HepG2 (cell line): ENCODE results near the gene SMAD7. TPM values are rescaled to one million over a fixed set of nuclear protein-coding genes. Genes with fewer than 3 reads are reported as not detected.

Experiments
- ATF7 ChIP-seq, 2 experiments: fragments of 450-650 bp in 1 of 2; sonication (generic) in 1 of 2; formaldehyde crosslinking in 1 of 2; IDR thresholded peaks; 2 replicates each; pipeline versions ENCODE4 v1.4.0 to v1.6.1; 2016 to 2020; ENCODE audit warnings: antibody characterized with exemption in 1 of 2, mild to moderate bottlenecking in 1 of 2, missing genetic modification reagents in 1 of 2
- CBX2 ChIP-seq, 2 experiments: fragments of 200-600 bp in 1 of 2; sonication (generic); formaldehyde crosslinking in 1 of 2; IDR thresholded peaks; 2 replicates each; pipeline versions ENCODE4 v1.7.0 to v1.8.1; 2018 to 2022; ENCODE audit warnings: low read depth in 2 of 2, low read length in 1 of 2, mild to moderate bottlenecking in 1 of 2, missing genetic modification reagents in 1 of 2
- MTA3 ChIP-seq: sonication (generic); formaldehyde crosslinking; IDR thresholded peaks from 2 replicates; pipeline ENCODE4 v1.4.0; 2020; ENCODE audit warnings: missing genetic modification reagents
- SIN3B ChIP-seq: fragments of 150-350 bp; IDR thresholded peaks from 2 replicates; pipeline ENCODE4 v1.6.1; 2014; ENCODE audit warnings: low read length
- SP2 ChIP-seq: sonication (generic); formaldehyde crosslinking; IDR thresholded peaks from 2 replicates; pipeline ENCODE4 v1.5.1; 2020; ENCODE audit warnings: mild to moderate bottlenecking, missing genetic modification reagents
- SRF ChIP-seq: IDR thresholded peaks from 2 replicates; pipeline ENCODE4 v1.6.1; 2011; ENCODE audit warnings: mild to moderate bottlenecking, low read depth, low read length, moderate library complexity
- ZNF264 ChIP-seq: sonication (generic); formaldehyde crosslinking; IDR thresholded peaks from 2 replicates; pipeline ENCODE4 v1.4.0; 2020; ENCODE audit warnings: missing genetic modification reagents
- ZNF510 ChIP-seq: sonication (generic); formaldehyde crosslinking; IDR thresholded peaks from 2 replicates; pipeline ENCODE4 v1.4.0; 2020; ENCODE audit warnings: low read depth, mild to moderate bottlenecking, missing genetic modification reagents
- polyA plus RNA-seq, 8 experiments: library from polyadenylated mRNA; depleted of rRNA in 3 of 8; stranded (reverse) in 7 of 8; unstranded in 1 of 8; fragments of >200 nt; fragmentation: Illumina TruSeq in 4 of 8; extraction: Trizol in 4 of 8; gene quantifications; 2 replicates each; pipeline versions ENCODE4 v1.2.1 to v1.2.3, GENCODE V29; 2011 to 2016; ENCODE audit warnings: low read depth in 4 of 8, missing spikeins in 1 of 8, mixed read lengths in 1 of 8; ENCODE audit not compliant: insufficient read depth in 1 of 8
- total RNA-seq, 5 experiments: library from RNA; depleted of rRNA; stranded (reverse); fragments of >200 nt; fragmentation: Illumina TruSeq; extraction: Trizol; gene quantifications; 2 replicates each; pipeline ENCODE4 v1.2.3, GENCODE V29; 2016; ENCODE audit warnings: low read depth in 1 of 5
- TF ChIP-seq, protein P1 (sequence below): IDR thresholded peaks from 2 replicates; pipeline ENCODE4 v1.6.1; 2016; ENCODE audit warnings: missing compliant biosample characterization, missing genetic modification reagents, borderline replicate concordance
- TF ChIP-seq, protein P2 (sequence below): sonication (generic); formaldehyde crosslinking; IDR thresholded peaks from 2 replicates; pipeline ENCODE4 v1.4.0; 2020; ENCODE audit warnings: missing genetic modification reagents, borderline replicate concordance
- TF ChIP-seq, protein P3 (sequence below), 2 experiments: IDR thresholded peaks; 2 replicates each; pipeline ENCODE4 v1.6.1; 2011 to 2012; ENCODE audit warnings: low read length in 2 of 2, borderline replicate concordance in 1 of 2, low read depth in 1 of 2, mild to moderate bottlenecking in 1 of 2, moderate library complexity in 1 of 2
- TF ChIP-seq, protein P4 (sequence below): sonication (generic); formaldehyde crosslinking; IDR thresholded peaks from 2 replicates; pipeline ENCODE4 v1.5.1; 2020; ENCODE audit warnings: missing genetic modification reagents, mild to moderate bottlenecking, borderline replicate concordance
- TF ChIP-seq, protein P5 (sequence below): sonication (generic); formaldehyde crosslinking; IDR thresholded peaks from 2 replicates; pipeline ENCODE4 v1.4.0; 2020; ENCODE audit warnings: mild to moderate bottlenecking, missing genetic modification reagents
- TF ChIP-seq, protein P6 (sequence below): sonication (generic); formaldehyde crosslinking; IDR thresholded peaks from 2 replicates; pipeline ENCODE4 v1.5.1; 2020; ENCODE audit warnings: missing genetic modification reagents, mild to moderate bottlenecking, borderline replicate concordance

SMAD7 gene
- total and polyA plus RNA-seq, 2 of the 13 experiments (the other 11 are each of a cell fraction or from before 2014, with no cell fraction given): 17.4 to 24.7 TPM

DNA sequence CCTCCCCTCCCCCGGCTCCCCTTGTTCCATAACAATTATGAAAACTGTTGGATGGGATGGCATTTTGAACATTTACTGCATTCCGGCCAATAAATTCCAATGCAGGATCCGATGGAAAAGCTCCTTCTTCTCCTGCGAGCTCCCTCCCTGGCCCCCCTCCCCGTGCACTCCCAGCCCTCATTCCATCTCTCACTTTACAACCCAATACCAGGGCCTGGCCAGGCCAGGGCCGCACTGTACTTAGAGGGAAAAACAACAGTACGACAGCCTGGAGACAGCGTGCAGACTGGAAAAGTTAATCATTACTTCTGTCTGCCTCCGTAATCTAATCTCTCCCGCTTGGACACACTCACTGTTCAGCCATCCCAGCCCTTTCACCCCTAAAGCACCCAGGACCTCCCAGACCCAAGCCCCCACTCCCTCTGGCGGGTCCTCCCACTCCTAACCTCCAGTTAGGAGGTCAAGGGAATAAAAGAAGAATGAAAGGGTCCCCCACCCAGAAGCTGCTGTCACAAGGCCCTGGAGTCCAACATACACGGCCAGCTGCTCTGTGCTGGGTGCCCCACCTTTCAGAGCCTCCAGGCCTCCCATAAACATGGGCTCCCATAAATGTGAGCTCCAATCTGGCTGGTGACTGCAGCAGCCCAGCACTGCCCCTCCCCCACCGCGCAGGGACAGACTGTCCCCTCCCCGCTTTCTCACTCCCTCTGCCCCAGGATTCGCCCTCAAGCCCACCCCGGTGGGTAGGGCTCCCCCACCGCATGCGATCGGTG is 20.6 kb downstream of the SMAD7 start (continued):
- no peak for TF ChIP-seq CBX2 (IDR thresholded peaks at IDR 0.05; ENCODE audit: low read depth, low read length)
- TF ChIP-seq CBX2 (CRISPR knock-in tag; IDR thresholded peaks at IDR 0.05; ENCODE audit: low read depth): 0 out of 2 replicates have a peak, but pooled peaks have one; percentile 39
- TF ChIP-seq SIN3B: no peak
- TF ChIP-seq, protein P1, sequence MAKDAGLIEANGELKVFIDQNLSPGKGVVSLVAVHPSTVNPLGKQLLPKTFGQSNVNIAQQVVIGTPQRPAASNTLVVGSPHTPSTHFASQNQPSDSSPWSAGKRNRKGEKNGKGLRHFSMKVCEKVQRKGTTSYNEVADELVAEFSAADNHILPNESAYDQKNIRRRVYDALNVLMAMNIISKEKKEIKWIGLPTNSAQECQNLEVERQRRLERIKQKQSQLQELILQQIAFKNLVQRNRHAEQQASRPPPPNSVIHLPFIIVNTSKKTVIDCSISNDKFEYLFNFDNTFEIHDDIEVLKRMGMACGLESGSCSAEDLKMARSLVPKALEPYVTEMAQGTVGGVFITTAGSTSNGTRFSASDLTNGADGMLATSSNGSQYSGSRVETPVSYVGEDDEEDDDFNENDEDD (CRISPR knock-in tag): peak; percentile 39; the same call in 1 of the 2 replicates
- TF ChIP-seq ZNF264 (CRISPR knock-in tag): no peak; the same call in 1 of the 2 replicates
- TF ChIP-seq MTA3: no peak
- TF ChIP-seq, protein P2, sequence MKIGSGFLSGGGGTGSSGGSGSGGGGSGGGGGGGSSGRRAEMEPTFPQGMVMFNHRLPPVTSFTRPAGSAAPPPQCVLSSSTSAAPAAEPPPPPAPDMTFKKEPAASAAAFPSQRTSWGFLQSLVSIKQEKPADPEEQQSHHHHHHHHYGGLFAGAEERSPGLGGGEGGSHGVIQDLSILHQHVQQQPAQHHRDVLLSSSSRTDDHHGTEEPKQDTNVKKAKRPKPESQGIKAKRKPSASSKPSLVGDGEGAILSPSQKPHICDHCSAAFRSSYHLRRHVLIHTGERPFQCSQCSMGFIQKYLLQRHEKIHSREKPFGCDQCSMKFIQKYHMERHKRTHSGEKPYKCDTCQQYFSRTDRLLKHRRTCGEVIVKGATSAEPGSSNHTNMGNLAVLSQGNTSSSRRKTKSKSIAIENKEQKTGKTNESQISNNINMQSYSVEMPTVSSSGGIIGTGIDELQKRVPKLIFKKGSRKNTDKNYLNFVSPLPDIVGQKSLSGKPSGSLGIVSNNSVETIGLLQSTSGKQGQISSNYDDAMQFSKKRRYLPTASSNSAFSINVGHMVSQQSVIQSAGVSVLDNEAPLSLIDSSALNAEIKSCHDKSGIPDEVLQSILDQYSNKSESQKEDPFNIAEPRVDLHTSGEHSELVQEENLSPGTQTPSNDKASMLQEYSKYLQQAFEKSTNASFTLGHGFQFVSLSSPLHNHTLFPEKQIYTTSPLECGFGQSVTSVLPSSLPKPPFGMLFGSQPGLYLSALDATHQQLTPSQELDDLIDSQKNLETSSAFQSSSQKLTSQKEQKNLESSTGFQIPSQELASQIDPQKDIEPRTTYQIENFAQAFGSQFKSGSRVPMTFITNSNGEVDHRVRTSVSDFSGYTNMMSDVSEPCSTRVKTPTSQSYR (CRISPR knock-in tag): peak; percentile 97
- TF ChIP-seq, protein P3, sequence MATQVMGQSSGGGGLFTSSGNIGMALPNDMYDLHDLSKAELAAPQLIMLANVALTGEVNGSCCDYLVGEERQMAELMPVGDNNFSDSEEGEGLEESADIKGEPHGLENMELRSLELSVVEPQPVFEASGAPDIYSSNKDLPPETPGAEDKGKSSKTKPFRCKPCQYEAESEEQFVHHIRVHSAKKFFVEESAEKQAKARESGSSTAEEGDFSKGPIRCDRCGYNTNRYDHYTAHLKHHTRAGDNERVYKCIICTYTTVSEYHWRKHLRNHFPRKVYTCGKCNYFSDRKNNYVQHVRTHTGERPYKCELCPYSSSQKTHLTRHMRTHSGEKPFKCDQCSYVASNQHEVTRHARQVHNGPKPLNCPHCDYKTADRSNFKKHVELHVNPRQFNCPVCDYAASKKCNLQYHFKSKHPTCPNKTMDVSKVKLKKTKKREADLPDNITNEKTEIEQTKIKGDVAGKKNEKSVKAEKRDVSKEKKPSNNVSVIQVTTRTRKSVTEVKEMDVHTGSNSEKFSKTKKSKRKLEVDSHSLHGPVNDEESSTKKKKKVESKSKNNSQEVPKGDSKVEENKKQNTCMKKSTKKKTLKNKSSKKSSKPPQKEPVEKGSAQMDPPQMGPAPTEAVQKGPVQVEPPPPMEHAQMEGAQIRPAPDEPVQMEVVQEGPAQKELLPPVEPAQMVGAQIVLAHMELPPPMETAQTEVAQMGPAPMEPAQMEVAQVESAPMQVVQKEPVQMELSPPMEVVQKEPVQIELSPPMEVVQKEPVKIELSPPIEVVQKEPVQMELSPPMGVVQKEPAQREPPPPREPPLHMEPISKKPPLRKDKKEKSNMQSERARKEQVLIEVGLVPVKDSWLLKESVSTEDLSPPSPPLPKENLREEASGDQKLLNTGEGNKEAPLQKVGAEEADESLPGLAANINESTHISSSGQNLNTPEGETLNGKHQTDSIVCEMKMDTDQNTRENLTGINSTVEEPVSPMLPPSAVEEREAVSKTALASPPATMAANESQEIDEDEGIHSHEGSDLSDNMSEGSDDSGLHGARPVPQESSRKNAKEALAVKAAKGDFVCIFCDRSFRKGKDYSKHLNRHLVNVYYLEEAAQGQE (IDR thresholded peaks at IDR 0.05; ENCODE audit: borderline replicate concordance in 1 of 2, low read depth in 1 of 2, low read length in 2 of 2): peak in 1 of 2 experiments; percentile 30; a peak in 1 of 4 replicates
- TF ChIP-seq SRF: no peak
- no peak for TF ChIP-seq SP2 (CRISPR knock-in tag)
- peak; percentile 86 for TF ChIP-seq ZNF510
- TF ChIP-seq, protein P4, sequence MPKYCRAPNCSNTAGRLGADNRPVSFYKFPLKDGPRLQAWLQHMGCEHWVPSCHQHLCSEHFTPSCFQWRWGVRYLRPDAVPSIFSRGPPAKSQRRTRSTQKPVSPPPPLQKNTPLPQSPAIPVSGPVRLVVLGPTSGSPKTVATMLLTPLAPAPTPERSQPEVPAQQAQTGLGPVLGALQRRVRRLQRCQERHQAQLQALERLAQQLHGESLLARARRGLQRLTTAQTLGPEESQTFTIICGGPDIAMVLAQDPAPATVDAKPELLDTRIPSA (CRISPR knock-in tag): no peak
- TF ChIP-seq, protein P5, sequence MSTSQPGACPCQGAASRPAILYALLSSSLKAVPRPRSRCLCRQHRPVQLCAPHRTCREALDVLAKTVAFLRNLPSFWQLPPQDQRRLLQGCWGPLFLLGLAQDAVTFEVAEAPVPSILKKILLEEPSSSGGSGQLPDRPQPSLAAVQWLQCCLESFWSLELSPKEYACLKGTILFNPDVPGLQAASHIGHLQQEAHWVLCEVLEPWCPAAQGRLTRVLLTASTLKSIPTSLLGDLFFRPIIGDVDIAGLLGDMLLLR (CRISPR knock-in tag): no peak
- TF ChIP-seq ATF7 (IDR thresholded peaks at IDR 0.05): no peak
- TF ChIP-seq ATF7 (CRISPR knock-in tag; IDR thresholded peaks at IDR 0.05): peak; percentile 48; the same call in 1 of the 2 replicates
- TF ChIP-seq, protein P6, sequence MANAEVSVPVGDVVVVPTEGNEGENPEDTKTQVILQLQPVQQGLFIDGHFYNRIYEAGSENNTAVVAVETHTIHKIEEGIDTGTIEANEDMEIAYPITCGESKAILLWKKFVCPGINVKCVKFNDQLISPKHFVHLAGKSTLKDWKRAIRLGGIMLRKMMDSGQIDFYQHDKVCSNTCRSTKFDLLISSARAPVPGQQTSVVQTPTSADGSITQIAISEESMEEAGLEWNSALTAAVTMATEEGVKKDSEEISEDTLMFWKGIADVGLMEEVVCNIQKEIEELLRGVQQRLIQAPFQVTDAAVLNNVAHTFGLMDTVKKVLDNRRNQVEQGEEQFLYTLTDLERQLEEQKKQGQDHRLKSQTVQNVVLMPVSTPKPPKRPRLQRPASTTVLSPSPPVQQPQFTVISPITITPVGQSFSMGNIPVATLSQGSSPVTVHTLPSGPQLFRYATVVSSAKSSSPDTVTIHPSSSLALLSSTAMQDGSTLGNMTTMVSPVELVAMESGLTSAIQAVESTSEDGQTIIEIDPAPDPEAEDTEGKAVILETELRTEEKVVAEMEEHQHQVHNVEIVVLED (CRISPR knock-in tag): peak; percentile 41; the same call in 1 of the 2 replicates
